Bronchial epithelial cell (primary cell): ENCODE measurements around the gene PDHA1. TPM values are rescaled to one million over a fixed set of nuclear protein-coding genes. Genes with fewer than 3 reads are reported as not detected.

Source experiments
- DNase-seq: peaks from one replicate; pipeline ENCODE4 v3.0.0-alpha.2; 2010; ENCODE audit warnings: low read depth
- FAIRE-seq: peaks from 2 replicates; lab custom pipeline; 2011; peaks lifted over from hg19 to GRCh38; lab: Jason Lieb, UNC
- H3K27me3 ChIP-seq: 2 replicates; pipeline ENCODE4 v1.5.1; 2011; ENCODE audit warnings: low read length; ENCODE audit not compliant: control insufficient read depth, insufficient read depth
- H3K36me3 ChIP-seq: 2 replicates; pipeline ENCODE4 v1.5.1; 2011; ENCODE audit warnings: low read length; ENCODE audit not compliant: control insufficient read depth, insufficient read depth
- H3K4me3 ChIP-seq: 2 replicates; pipeline ENCODE4 v1.5.1; 2011; ENCODE audit warnings: mild to moderate bottlenecking, low read depth, low read length, control low read depth
- total RNA-seq: library from RNA; depleted of rRNA; stranded (reverse); fragments of >200 nt; gene quantifications from 2 replicates; pipeline ENCODE4 v1.2.1, GENCODE V29; 2014
- TF ChIP-seq, protein P1 (sequence below): IDR thresholded peaks from 2 replicates; pipeline ENCODE4 v1.5.1; 2011; ENCODE audit warnings: mild to moderate bottlenecking, moderate library complexity, low read length, control low read depth, inconsistent platforms; ENCODE audit not compliant: insufficient read depth, severe bottlenecking

PDHA1 gene
- total RNA-seq, 1 donor from 2014 or later: 87.9 TPM

GRCh38 chrX:19375546-19375945 is 31.8 kb downstream of the PDHA1 start:
- Histone ChIP-seq H3K4me3 (no peak overlapping the region), H3K27me3 (no peaks in the 10 kb centered on the region), H3K36me3 (no peaks in the 10 kb centered on the region)
- DNase-seq (no peak), FAIRE-seq (no peak)
- TF ChIP-seq, protein P1, sequence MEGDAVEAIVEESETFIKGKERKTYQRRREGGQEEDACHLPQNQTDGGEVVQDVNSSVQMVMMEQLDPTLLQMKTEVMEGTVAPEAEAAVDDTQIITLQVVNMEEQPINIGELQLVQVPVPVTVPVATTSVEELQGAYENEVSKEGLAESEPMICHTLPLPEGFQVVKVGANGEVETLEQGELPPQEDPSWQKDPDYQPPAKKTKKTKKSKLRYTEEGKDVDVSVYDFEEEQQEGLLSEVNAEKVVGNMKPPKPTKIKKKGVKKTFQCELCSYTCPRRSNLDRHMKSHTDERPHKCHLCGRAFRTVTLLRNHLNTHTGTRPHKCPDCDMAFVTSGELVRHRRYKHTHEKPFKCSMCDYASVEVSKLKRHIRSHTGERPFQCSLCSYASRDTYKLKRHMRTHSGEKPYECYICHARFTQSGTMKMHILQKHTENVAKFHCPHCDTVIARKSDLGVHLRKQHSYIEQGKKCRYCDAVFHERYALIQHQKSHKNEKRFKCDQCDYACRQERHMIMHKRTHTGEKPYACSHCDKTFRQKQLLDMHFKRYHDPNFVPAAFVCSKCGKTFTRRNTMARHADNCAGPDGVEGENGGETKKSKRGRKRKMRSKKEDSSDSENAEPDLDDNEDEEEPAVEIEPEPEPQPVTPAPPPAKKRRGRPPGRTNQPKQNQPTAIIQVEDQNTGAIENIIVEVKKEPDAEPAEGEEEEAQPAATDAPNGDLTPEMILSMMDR: no peak

DNA sequence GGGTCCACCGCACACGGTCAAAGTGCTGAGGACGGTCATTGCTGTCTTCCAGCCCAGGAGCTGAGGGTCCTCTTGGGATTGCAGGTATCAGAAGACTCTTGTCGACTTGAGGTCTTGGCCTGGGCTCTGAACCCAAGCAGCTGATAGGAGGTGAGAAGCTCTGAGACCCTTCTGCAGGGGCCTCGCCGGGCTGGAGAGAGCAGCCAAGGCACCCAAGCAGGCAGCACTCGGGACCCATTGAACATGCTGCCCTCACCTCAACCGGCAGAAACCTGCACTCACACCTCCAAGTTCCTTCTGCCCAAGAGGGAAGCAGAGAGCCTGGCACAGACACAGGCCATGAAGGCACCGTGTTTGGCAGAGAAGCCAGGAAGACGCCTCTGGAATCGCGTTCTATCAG is 34.1 kb downstream of the PDHA1 start:
- DNase-seq (no peak), FAIRE-seq (no peak)
- no peaks in the 10 kb centered on the region for H3K27me3 ChIP-seq
- TF ChIP-seq, protein P1: no peak
- H3K36me3 ChIP-seq: no peaks in the 10 kb centered on the region
- no peak overlapping the region for H3K4me3 ChIP-seq

- no peak for DNase-seq
- no peak for FAIRE-seq
- no peaks in the 10 kb centered on the region for H3K27me3 ChIP-seq
- H3K4me3 ChIP-seq: no peak overlapping the region
- H3K36me3 ChIP-seq: no peaks in the 10 kb centered on the region
- TF ChIP-seq, protein P1: no peak
Measured at GRCh38 chrX:19381326-19381725, 37.6 kb downstream of the PDHA1 start.

DNA sequence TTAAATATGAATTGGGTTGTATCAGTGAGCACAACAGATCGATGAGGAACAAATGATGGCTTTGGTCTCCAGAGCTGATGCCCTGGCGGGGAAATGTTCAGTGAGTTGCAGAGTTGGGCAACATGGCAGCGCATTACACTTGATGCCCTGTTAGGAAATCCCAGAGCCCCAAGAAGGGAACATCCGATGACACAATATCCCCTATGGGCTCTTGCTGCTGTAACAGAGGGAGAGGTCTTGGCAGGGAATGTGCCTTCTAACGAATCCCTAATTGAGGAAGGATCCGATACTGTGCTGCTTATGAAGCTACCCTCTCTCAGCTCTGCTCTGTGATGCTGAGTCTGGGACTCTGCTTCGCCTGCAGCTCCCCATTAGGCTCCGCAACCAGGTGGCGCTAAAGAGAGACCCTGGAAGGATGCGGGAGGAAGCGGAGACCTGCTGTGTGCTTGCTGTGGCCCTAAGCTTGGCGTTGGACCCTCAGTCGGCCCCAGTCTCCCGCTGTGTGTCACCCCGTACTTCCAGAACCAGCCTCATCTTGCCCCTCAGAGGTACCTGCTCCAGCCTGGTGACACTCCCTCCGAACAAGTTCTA is 38.9 kb downstream of the PDHA1 start:
- DNase-seq: peak; percentile 29
- TF ChIP-seq, protein P1: peak; percentile 81
- Histone ChIP-seq H3K27me3 (no peaks in the 10 kb centered on the region), H3K4me3 (no peak overlapping the region), H3K36me3 (no peaks in the 10 kb centered on the region)
- FAIRE-seq: no peak

GRCh38 chrX:19386679-19387078 is 43.0 kb downstream of the PDHA1 start:
- no peaks in the 10 kb centered on the region for H3K36me3 ChIP-seq
- TF ChIP-seq, protein P1: no peak
- H3K4me3 ChIP-seq: no peak overlapping the region
- FAIRE-seq: no peak
- DNase-seq: no peak
- H3K27me3 ChIP-seq: no peaks in the 10 kb centered on the region
